NB4 (cell line): ENCODE results near the gene OR4B1.

ENCODE experiments used
- DNase-seq: peaks from one replicate; pipeline ENCODE4 v3.0.0; 2010; ENCODE audit warnings: low read depth
- H3K4me3 ChIP-seq: one replicate; pipeline ENCODE4 v1.5.1; 2011; ENCODE audit warnings: mild to moderate bottlenecking, low read depth, low read length, moderate library complexity
- MYC ChIP-seq: IDR thresholded peaks from 2 replicates; pipeline ENCODE4 v1.6.1; 2011; ENCODE audit warnings: low read depth, low read length
- POLR2A ChIP-seq: IDR thresholded peaks from 2 replicates; pipeline ENCODE4 v1.6.1; 2011; ENCODE audit warnings: mild to moderate bottlenecking; ENCODE audit not compliant: insufficient read length; ENCODE audit errors: extremely low read depth
- TF ChIP-seq, protein P1 (sequence below): IDR thresholded peaks from one replicate; pipeline ENCODE4 v1.5.1; 2012; ENCODE audit warnings: low read depth, low read length
- TF ChIP-seq, protein P2 (sequence below): IDR thresholded peaks from 2 replicates; pipeline ENCODE4 v1.6.1; 2011; ENCODE audit warnings: low read depth, low read length

OR4B1 gene

DNA sequence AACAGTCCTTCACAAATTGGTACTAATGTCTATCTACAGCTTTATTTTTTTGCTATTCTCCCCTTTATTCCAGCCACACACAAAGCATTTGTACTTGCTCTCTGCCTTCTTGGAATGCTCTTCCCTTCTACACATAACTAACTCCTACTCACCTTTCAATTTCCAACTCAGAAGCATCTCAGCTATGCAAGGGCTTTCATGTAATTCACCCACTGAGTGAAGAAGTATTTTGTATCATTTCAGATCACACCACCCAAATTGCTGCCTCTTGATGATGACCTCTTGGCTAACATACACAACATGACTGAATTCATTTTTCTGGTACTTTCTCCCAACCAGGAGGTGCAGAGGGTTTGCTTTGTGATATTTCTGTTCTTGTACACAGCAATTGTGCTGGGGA, 28.2 kb downstream of the OR4B1 start, which contains the start of gene OR4X2:
Gene OR4X2 (plus strand): TSS at position 301 of the 400 bp plus-strand sequence. CDS start 0 bp downstream, at position 301.
- no peak within 1 kb of the TSS for H3K4me3 ChIP-seq
- TF ChIP-seq, protein P1, sequence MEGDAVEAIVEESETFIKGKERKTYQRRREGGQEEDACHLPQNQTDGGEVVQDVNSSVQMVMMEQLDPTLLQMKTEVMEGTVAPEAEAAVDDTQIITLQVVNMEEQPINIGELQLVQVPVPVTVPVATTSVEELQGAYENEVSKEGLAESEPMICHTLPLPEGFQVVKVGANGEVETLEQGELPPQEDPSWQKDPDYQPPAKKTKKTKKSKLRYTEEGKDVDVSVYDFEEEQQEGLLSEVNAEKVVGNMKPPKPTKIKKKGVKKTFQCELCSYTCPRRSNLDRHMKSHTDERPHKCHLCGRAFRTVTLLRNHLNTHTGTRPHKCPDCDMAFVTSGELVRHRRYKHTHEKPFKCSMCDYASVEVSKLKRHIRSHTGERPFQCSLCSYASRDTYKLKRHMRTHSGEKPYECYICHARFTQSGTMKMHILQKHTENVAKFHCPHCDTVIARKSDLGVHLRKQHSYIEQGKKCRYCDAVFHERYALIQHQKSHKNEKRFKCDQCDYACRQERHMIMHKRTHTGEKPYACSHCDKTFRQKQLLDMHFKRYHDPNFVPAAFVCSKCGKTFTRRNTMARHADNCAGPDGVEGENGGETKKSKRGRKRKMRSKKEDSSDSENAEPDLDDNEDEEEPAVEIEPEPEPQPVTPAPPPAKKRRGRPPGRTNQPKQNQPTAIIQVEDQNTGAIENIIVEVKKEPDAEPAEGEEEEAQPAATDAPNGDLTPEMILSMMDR = no peak
- no peak for TF ChIP-seq POLR2A
- TF ChIP-seq MYC = no peak
- DNase-seq = no peak

DNA sequence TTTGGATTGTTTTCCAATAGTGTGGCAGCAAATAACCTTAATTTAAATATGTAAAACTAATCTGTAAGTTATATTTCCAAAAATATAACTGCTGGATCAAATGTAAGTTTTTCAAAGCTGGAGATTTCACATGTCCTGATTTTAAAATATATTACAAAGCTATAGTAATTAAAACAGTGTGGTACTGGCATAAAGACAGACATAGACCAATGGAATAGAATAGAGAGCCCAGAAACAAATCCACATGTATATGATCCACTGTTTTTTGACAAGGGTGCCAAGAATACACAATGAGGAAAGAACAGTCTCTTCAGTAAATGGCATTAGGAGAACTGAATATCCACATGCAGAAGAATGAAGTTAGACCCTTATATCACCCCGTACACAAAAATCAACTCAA, 32.3 kb downstream of the OR4B1 start:
- no peak for DNase-seq
- no peak overlapping the region for H3K4me3 ChIP-seq
- no peak for TF ChIP-seq MYC

DNA sequence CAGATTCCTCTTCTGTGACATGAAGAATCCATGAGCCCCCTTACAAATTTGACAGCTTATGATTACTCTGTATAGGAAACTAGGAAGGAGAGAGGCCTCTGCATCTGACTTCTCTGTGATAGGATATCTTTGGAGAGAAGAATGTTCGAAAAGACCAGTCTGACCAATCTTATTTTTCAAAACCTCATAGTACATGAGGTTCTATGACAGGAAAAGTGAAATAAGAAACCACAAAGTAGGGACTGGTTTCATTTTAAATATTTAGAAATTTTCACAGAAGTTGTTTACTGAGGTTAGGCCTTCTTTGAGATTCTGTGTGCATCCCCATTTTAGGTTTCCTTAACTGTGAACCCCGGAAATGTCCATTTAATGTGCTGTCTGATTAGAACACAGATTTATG, 45.0 kb downstream of the OR4B1 start:
- no peak for DNase-seq
- no peak overlapping the region for H3K4me3 ChIP-seq
- TF ChIP-seq POLR2A (no peak), MYC (no peak)
- TF ChIP-seq, protein P2, sequence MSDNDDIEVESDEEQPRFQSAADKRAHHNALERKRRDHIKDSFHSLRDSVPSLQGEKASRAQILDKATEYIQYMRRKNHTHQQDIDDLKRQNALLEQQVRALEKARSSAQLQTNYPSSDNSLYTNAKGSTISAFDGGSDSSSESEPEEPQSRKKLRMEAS = no peak
- TF ChIP-seq, protein P1 = no peak

DNA sequence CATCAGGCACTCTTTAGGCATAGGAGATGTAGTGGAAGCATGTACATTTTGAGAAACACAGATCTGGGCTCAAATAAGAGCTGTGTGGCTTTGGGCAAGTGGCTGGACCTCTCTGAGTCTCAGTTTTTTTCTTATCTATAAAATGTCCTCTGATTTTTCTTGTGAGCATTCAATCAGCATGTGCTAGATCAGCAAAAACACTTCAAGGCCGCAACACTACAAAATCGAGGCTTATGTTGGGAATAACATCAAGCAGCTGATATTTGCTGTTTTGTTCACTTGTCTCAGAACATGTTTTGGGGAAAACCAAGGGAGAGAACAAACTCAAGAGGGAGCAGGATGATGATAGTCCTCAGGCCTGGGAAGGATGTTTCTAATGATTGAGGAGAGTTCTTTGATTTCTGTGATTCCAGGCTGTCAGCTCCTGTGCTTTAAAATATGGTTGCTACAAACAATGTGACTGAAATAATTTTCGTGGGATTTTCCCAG, 46.9 kb downstream of the OR4B1 start, which contains the start of gene OR4X1:
Gene OR4X1 (plus strand): TSS at position 439 of the 489 bp plus-strand sequence. CDS start 0 bp downstream, at position 439.
- no peak for DNase-seq
- no peak within 1 kb of the TSS for H3K4me3 ChIP-seq
- no peak for TF ChIP-seq MYC
- no peak for TF ChIP-seq POLR2A
- TF ChIP-seq, protein P1 = no peak
- TF ChIP-seq, protein P2 = no peak
